HCT116 (cell line): ENCODE results near the gene COL1A1. TPM values are rescaled to one million over a fixed set of nuclear protein-coding genes. Genes with fewer than 3 reads are reported as not detected.
A peak's percentile ranks its signal among the peaks of the same experiment; 100 is the strongest.

ENCODE experiments used
- ATAC-seq: fragments of 200-7000 bp; cut with Tn5 transposase; 2 replicates; pipeline ENCODE4 v1.9.1; 2020; ENCODE audit warnings: mild to moderate bottlenecking, moderate library complexity
- BruUV-seq: library from RNA; stranded (reverse); fragments of 400-500 nt; replicated peaks from 2 replicates; lab custom pipeline; 2021; lab: Mats Ljungman, UMichigan
- CTCF ChIA-PET: fragments of 300-600 bp; sonication (Branson Sonifier 250); formaldehyde crosslinking; loops from one replicate; lab custom pipeline; 2021; ENCODE audit warnings: antibody characterized with exemption; lab: Charles Lee
- POLR2A ChIA-PET: fragments of 300-600, 350-600 bp; sonication (Branson Sonifier 250); formaldehyde crosslinking; loops from one replicate; lab custom pipeline; 2021; ENCODE audit warnings: antibody characterized with exemption; lab: Charles Lee
- RAD21 ChIA-PET, 2 experiments: fragments of 300-600 bp; sonication (Branson Sonifier 250); formaldehyde crosslinking; loops; one replicate each; lab custom pipeline; 2023; ENCODE audit warnings: low total read pairs in 2 of 2; ENCODE audit not compliant: uncharacterized antibody in 2 of 2, unreplicated experiment in 2 of 2, low non-redundant PET in 1 of 2; lab: Charles Lee
- DNase-seq: peaks from one replicate; pipeline ENCODE4 v3.0.0-alpha.2; 2010; ENCODE audit warnings: low read depth, low spot score
- H2AFZ ChIP-seq: fragments of 200-600 bp; shearing (Covaris generic), sonication (generic); 2 replicates; pipeline ENCODE4 v1.6.1; 2017; ENCODE audit warnings: low read depth, mixed run types, mixed read lengths, antibody characterized with exemption, low read length; ENCODE audit not compliant: poor library complexity, severe bottlenecking
- H3K27ac ChIP-seq: 2 replicates; pipeline ENCODE4 v1.5.1; 2012; ENCODE audit warnings: low read depth, low read length
- H3K27me3 ChIP-seq: fragments of 200-600 bp; sonication (generic); 2 replicates; pipeline ENCODE4 v1.6.1; 2016; ENCODE audit warnings: mixed run types, low read length, mixed read lengths; ENCODE audit not compliant: insufficient read depth
- H3K36me3 ChIP-seq, 2 experiments: fragments of 200-500 bp in 1 of 2; fragments of 200-600 bp in 1 of 2; sonication (Bioruptor generic) in 1 of 2; sonication (generic) in 1 of 2; 2 replicates each; pipeline versions ENCODE4 v1.5.1 to v1.6.1; 2014 to 2016; ENCODE audit warnings: low read length in 2 of 2, inconsistent platforms in 1 of 2, mixed read lengths in 1 of 2, mixed run types in 1 of 2; ENCODE audit not compliant: insufficient read depth in 2 of 2, control insufficient read depth in 1 of 2
- H3K4me1 ChIP-seq, 2 experiments: fragments of 200-600 bp in 1 of 2; sonication (generic) in 1 of 2; 2 replicates each; pipeline versions ENCODE4 v1.5.1 to v1.6.1; 2012 to 2017; ENCODE audit warnings: low read length in 2 of 2, inconsistent platforms in 1 of 2, mild to moderate bottlenecking in 1 of 2, mixed read lengths in 1 of 2, mixed run types in 1 of 2, moderate library complexity in 1 of 2; ENCODE audit not compliant: insufficient read depth in 2 of 2, control insufficient read depth in 1 of 2
- H3K4me2 ChIP-seq: fragments of 200-600 bp; sonication (generic); 2 replicates; pipeline ENCODE4 v1.6.1; 2017; ENCODE audit warnings: mixed run types, low read length, mixed read lengths
- H3K4me3 ChIP-seq, 2 experiments: fragments of 200-600 bp in 1 of 2; sonication (generic) in 1 of 2; replicated peaks in 1 of 2; 2 replicates each; pipeline ENCODE4 v1.5.1; 2011 to 2016; ENCODE audit warnings: low read length in 2 of 2, control low read depth in 1 of 2, low read depth in 1 of 2, mild to moderate bottlenecking in 1 of 2, mixed read lengths in 1 of 2, mixed run types in 1 of 2
- H3K79me2 ChIP-seq: fragments of 200-600 bp; sonication (generic); 2 replicates; pipeline ENCODE4 v1.6.1; 2017; ENCODE audit warnings: mild to moderate bottlenecking, mixed run types, low read length, moderate library complexity, mixed read lengths; ENCODE audit not compliant: insufficient read depth
- H3K9ac ChIP-seq: fragments of 200-600 bp; sonication (generic); 2 replicates; pipeline ENCODE4 v1.6.1; 2016; ENCODE audit warnings: low read length, mixed read lengths
- H3K9me2 ChIP-seq: fragments of 200-600 bp; sonication (generic), shearing (Covaris generic); 2 replicates; pipeline ENCODE4 v1.6.1; 2017; ENCODE audit warnings: mixed run types, mild to moderate bottlenecking, moderate library complexity; ENCODE audit not compliant: insufficient read depth
- H3K9me3 ChIP-seq, 2 experiments: fragments of 200-500 bp in 1 of 2; fragments of 200-600 bp in 1 of 2; sonication (Bioruptor generic) in 1 of 2; sonication (generic) in 1 of 2; 2 replicates each; pipeline ENCODE4 v1.6.1; 2014 to 2017; ENCODE audit warnings: low read length in 2 of 2, mixed read lengths in 2 of 2, inconsistent platforms in 1 of 2, low read depth in 1 of 2, mild to moderate bottlenecking in 1 of 2, mixed run types in 1 of 2, moderate library complexity in 1 of 2; ENCODE audit not compliant: control insufficient read depth in 1 of 2, insufficient read depth in 1 of 2
- H4K20me1 ChIP-seq: fragments of 200-600 bp; sonication (generic), shearing (Covaris generic); 2 replicates; pipeline ENCODE4 v1.6.1; 2017; ENCODE audit warnings: mixed run types, mild to moderate bottlenecking, moderate library complexity; ENCODE audit not compliant: insufficient read depth
- CBX3 ChIP-seq: IDR thresholded peaks from 2 replicates; pipeline ENCODE4 v1.6.1; 2012; ENCODE audit warnings: low read depth
- CEBPB ChIP-seq: IDR thresholded peaks from 2 replicates; pipeline ENCODE4 v1.6.1; 2012; ENCODE audit warnings: low read depth
- EGR1 ChIP-seq: IDR thresholded peaks from 2 replicates; pipeline ENCODE4 v1.6.1; 2012; ENCODE audit warnings: low read depth
- ELF1 ChIP-seq: IDR thresholded peaks from 2 replicates; pipeline ENCODE4 v1.6.1; 2012; ENCODE audit warnings: low read depth, borderline replicate concordance
- EZH2 ChIP-seq: fragments of 200-600 bp; sonication (generic); IDR thresholded peaks from 2 replicates; pipeline ENCODE4 v1.6.1; 2017; ENCODE audit warnings: antibody characterized with exemption, mixed run types
- FOSL1 ChIP-seq: IDR thresholded peaks from 2 replicates; pipeline ENCODE4 v1.6.1; 2012; ENCODE audit warnings: low read depth
- POLR2A ChIP-seq: IDR thresholded peaks from 2 replicates; pipeline ENCODE4 v1.7.0; 2011; ENCODE audit warnings: borderline replicate concordance; ENCODE audit not compliant: insufficient read depth, insufficient read length; ENCODE audit errors: extremely low read depth
- TCF7L2 ChIP-seq: IDR thresholded peaks from 2 replicates; pipeline ENCODE4 v1.7.0; 2011; ENCODE audit warnings: borderline replicate concordance, inconsistent platforms; ENCODE audit not compliant: insufficient read depth, insufficient read length; ENCODE audit errors: extremely low read depth
- YY1 ChIP-seq: IDR thresholded peaks from 2 replicates; pipeline ENCODE4 v1.6.1; 2011; ENCODE audit warnings: low read length, low read depth, moderate library complexity, mild to moderate bottlenecking; ENCODE audit not compliant: insufficient replicate concordance; ENCODE audit errors: extremely low read depth
- ZFX ChIP-seq: fragments of 450-650 bp; IDR thresholded peaks from 2 replicates; pipeline ENCODE4 v1.6.1; 2017
- intact Hi-C: fragments of 100-400 bp; cut with micrococcal nuclease; formaldehyde crosslinking; loops from 2 replicates; pipeline ENCODE4 v1.10.0; 2022
- total RNA-seq: library from RNA; stranded (reverse); gene quantifications from one replicate; pipeline ENCODE4 v1.2.1, GENCODE V29; 2021; ENCODE audit not compliant: unreplicated experiment
- TF ChIP-seq, protein P1 (sequence below): IDR thresholded peaks from 2 replicates; pipeline ENCODE4 v1.6.1; 2012; ENCODE audit warnings: low read depth

Gene COL1A1
- total RNA-seq, 1 experiment from 2014 or later: 33.6 TPM

DNA sequence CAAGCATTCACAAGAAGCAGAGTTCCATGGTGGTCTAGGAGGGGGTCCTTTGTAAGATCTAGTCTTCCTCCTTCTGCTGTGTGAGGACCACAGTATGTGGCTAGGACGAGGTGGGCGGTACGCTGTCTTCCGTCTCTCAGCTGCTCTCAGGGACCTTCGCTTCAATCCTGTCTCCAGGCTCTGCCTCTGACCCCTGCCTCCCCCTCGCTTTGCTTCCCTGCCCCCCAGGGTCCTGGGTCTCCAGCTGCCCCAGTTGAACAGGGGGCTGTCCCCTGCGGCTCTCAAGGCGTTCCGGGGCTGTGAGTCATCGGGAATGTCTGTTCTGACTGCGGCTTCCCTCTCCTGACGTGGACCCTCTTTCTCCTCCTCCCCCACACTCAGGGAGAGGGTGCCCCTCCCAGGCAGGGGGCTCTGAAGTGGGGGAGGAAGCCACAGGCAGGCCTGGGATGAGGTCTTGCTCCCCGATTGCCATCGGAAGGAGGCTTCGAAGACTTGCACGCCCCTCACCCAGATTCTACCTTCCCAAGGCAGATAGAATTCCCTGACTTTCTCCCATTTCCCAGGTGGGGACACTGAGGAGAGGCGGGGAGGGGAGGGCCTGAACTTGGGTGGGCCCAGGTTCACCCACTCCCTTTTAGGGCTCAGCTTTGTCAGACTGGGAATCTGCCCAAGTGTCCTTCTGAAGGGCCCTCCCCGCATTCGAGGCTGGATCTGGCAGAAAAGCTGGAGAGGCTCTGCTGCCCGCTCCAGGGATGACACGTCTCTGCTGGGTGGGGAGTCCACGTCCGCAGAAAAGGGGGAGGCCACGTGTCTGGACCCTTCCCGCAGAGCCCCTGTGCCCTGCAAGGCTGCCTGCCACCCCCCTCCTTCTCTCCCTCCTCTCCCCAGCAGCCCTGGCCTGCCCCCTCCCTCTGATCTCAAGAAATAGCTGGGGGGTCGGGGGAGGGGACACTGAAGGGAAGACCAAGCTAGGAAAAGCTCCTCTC is 9.1 kb upstream of the COL1A1 start:
- RAD21 ChIA-PET: no interaction called here
- peak; percentile 79 for ATAC-seq
- Histone ChIP-seq H2AFZ (peak overlapping the region; percentile 59), H3K9me2 (no peaks in the 10 kb centered on the region), H3K9me3 (no peaks in the 10 kb centered on the region), H4K20me1 (no peaks in the 10 kb centered on the region), H3K4me1 (peaks cover 14 to 31% of the 10 kb centered on the region in 2 experiments), H3K4me3 (peak overlapping the region in 1 of 2 experiments; percentile 10; a peak in 1 of 4 replicates), H3K4me2 (peak overlapping the region; percentile 65), H3K79me2 (no peaks in the 10 kb centered on the region), H3K27me3 (no peaks in the 10 kb centered on the region), H3K27ac (no peak overlapping the region), H3K9ac (peak overlapping the region; percentile 26), H3K36me3 (no peaks in the 10 kb centered on the region)
- BruUV-seq: no TSS peak
- intact Hi-C loops: no loop called here
- CTCF ChIA-PET: interaction anchor here (2.8 to 5.0 kb wide), 2 partner anchors 10 kb away, joined by 12 to 46 read pairs; partner anchors contain the start of gene COL1A1
- POLR2A ChIA-PET: interaction anchor here (1.3 kb wide), 1 partner anchor 10 kb away, joined by 3 read pairs; no protein-coding TSS in a partner anchor
- no peak for DNase-seq
- TF ChIP-seq ELF1 (no peak), EGR1 (no peak), TCF7L2 (peak; percentile 76)

DNA sequence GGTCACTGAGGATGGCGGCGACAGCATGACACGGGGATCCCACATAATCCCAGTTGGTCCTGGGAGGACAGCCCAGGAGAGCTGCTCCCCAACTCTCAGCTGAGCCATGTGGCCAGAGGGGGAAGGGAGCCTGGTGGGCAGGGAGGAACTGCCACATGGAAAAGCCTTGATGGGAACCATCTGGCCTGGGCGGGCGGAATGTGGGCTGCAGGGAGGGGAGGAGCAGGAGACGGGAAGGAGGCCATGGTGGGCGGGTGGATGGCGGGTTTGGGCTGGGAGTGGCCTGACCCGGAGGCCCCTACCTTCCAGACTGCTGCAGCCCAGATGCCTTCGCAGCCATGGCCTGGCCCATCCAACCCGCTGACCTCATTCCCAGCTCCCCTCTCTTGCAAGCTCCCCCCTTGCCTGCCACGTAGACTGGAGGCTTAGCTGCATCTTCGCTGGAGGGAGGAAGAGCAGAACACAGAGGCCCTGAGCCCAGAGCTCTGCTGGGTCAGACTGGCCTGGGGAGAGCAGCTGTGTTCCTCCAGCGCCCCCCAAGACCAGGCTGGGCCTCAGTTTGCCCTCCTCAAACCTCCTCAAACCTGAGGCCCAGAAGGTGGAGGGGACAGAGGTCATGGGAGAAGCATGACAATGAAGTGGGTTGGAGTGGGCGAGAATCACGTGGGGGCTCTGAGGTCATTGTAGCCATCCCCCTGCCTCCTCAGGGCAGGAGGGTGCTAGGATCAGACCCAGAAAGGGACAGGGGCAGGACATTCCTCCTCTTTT is 8.2 kb upstream of the COL1A1 start:
- no TSS peak for BruUV-seq
- Histone ChIP-seq H3K27ac (no peak overlapping the region), H3K4me1 (peaks cover 14 to 31% of the 10 kb centered on the region in 2 experiments), H3K36me3 (no peaks in the 10 kb centered on the region), H3K9me3 (no peaks in the 10 kb centered on the region), H2AFZ (no peak overlapping the region), H3K4me3 (0 out of 4 replicates have a peak overlapping the region, but pooled peaks of 1 of the 2 experiments have one; percentile 10), H3K4me2 (peak overlapping the region; percentile 65), H4K20me1 (no peaks in the 10 kb centered on the region), H3K9me2 (no peaks in the 10 kb centered on the region), H3K79me2 (no peaks in the 10 kb centered on the region), H3K9ac (peak overlapping the region; percentile 26; the same call in 1 of the 2 replicates), H3K27me3 (no peaks in the 10 kb centered on the region)
- ChIA-PET CTCF (interaction anchor here (2.8 kb wide), 1 partner anchor 10 kb away, joined by 12 read pairs; no protein-coding TSS in a partner anchor), RAD21 (no interaction called here), POLR2A (interaction anchor here (1.0 to 1.3 kb wide), 2 partner anchors 9 to 11 kb away, joined by 3 to 4 read pairs; no protein-coding TSS in a partner anchor)
- no peak for DNase-seq
- peak; percentile 2; the same call in 1 of the 2 replicates for ATAC-seq
- intact Hi-C loops: no loop called here
- TF ChIP-seq POLR2A (no peak), FOSL1 (no peak), ZFX (no peak; the same call in 1 of the 2 replicates), EZH2 (no peak), CBX3 (no peak), YY1 (no peak), EGR1 (no peak), CEBPB (no peak)
- TF ChIP-seq, protein P1, sequence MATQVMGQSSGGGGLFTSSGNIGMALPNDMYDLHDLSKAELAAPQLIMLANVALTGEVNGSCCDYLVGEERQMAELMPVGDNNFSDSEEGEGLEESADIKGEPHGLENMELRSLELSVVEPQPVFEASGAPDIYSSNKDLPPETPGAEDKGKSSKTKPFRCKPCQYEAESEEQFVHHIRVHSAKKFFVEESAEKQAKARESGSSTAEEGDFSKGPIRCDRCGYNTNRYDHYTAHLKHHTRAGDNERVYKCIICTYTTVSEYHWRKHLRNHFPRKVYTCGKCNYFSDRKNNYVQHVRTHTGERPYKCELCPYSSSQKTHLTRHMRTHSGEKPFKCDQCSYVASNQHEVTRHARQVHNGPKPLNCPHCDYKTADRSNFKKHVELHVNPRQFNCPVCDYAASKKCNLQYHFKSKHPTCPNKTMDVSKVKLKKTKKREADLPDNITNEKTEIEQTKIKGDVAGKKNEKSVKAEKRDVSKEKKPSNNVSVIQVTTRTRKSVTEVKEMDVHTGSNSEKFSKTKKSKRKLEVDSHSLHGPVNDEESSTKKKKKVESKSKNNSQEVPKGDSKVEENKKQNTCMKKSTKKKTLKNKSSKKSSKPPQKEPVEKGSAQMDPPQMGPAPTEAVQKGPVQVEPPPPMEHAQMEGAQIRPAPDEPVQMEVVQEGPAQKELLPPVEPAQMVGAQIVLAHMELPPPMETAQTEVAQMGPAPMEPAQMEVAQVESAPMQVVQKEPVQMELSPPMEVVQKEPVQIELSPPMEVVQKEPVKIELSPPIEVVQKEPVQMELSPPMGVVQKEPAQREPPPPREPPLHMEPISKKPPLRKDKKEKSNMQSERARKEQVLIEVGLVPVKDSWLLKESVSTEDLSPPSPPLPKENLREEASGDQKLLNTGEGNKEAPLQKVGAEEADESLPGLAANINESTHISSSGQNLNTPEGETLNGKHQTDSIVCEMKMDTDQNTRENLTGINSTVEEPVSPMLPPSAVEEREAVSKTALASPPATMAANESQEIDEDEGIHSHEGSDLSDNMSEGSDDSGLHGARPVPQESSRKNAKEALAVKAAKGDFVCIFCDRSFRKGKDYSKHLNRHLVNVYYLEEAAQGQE: no peak
